H1 (cell line): ENCODE results near the gene CFDP1. TPM values are rescaled to one million over a fixed set of nuclear protein-coding genes. Genes with fewer than 3 reads are reported as not detected.

ENCODE experiments used
- CHD7 ChIP-seq: fragments of 300-600 bp; sonication (generic); IDR thresholded peaks from 2 replicates; pipeline ENCODE4 v1.7.1; 2012; ENCODE audit warnings: low read length, moderate library complexity, mild to moderate bottlenecking, inconsistent platforms; ENCODE audit not compliant: insufficient replicate concordance
- CTCF ChIP-seq, 3 experiments: IDR thresholded peaks; 1 replicate in 2 of 3; 2 replicates in 1 of 3; pipeline versions ENCODE4 v1.5.1 to v1.6.1; 2011; ENCODE audit warnings: low read length in 3 of 3, mild to moderate bottlenecking in 3 of 3, inconsistent platforms in 2 of 3, low read depth in 1 of 3, moderate library complexity in 1 of 3; ENCODE audit not compliant: insufficient read depth in 1 of 3; ENCODE audit errors: control extremely low read depth in 1 of 3
- HDAC2 ChIP-seq, 2 experiments: fragments of 300-600 bp in 1 of 2; sonication (generic) in 1 of 2; IDR thresholded peaks; 2 replicates each; pipeline ENCODE4 v1.6.1; 2011 to 2012; ENCODE audit warnings: low read depth in 2 of 2, low read length in 2 of 2, mild to moderate bottlenecking in 2 of 2, moderate library complexity in 2 of 2, borderline replicate concordance in 1 of 2, inconsistent platforms in 1 of 2
- KDM5A ChIP-seq: fragments of 200-600 bp; IDR thresholded peaks from 2 replicates; pipeline ENCODE4 v1.7.1; 2012; ENCODE audit warnings: mild to moderate bottlenecking, low read length, inconsistent platforms, mixed read lengths
- NANOG ChIP-seq: IDR thresholded peaks from 2 replicates; pipeline ENCODE4 v1.6.1; 2011; ENCODE audit warnings: low read length, low read depth, mild to moderate bottlenecking, inconsistent platforms; ENCODE audit not compliant: insufficient read depth, poor library complexity, severe bottlenecking
- POU5F1 ChIP-seq: IDR thresholded peaks from 2 replicates; pipeline ENCODE4 v1.6.1; 2011; ENCODE audit warnings: low read depth, mild to moderate bottlenecking, low read length, moderate library complexity
- RNF2 ChIP-seq: fragments of 200-900, 300-1000 bp; sonication (generic); IDR thresholded peaks from 2 replicates; pipeline ENCODE4 v1.7.1; 2016; ENCODE audit warnings: borderline replicate concordance, low read depth, mild to moderate bottlenecking, antibody characterized with exemption, low read length; ENCODE audit not compliant: poor library complexity, severe bottlenecking; ENCODE audit errors: missing control alignments
- polyA plus RNA-seq, 7 experiments: library from polyadenylated mRNA; depleted of rRNA in 3 of 7; stranded (reverse) in 5 of 7; unstranded in 2 of 7; fragments of >200 nt in 5 of 7; fragments of 200-250 nt in 2 of 7; gene quantifications; 1 replicate in 5 of 7; 2 replicates in 1 of 7; 4 replicates in 1 of 7; pipeline versions ENCODE4 v1.2.1 to v1.2.3, GENCODE V29; 2011 to 2013; ENCODE audit warnings: missing spikeins in 2 of 7, mixed read lengths in 2 of 7
- total RNA-seq: library from RNA; stranded (reverse); fragmentation: NEBNext Ultra II Directional; extraction: Animal tissue kit (Norgen Biotek cat#: 25700); gene quantifications from 2 replicates; pipeline ENCODE4 v1.2.1, GENCODE V29; 2021

Gene CFDP1
- total and polyA plus RNA-seq, 2 of the 8 experiments (the other 6 are each of a cell fraction or from before 2014, with no cell fraction given), result 25.5 to 77.3 TPM

GRCh38 chr16:75244225-75244809, 189.0 kb downstream of the CFDP1 start (continued):
- TF ChIP-seq CHD7 (no peak), NANOG (no peak), KDM5A (no peak), RNF2 (no peak), HDAC2 (IDR thresholded peaks at IDR 0.05; ENCODE audit: borderline replicate concordance in 1 of 2, low read depth in 2 of 2, low read length in 2 of 2) (no peak), POU5F1 (no peak), CTCF (IDR thresholded peaks at IDR 0.05; ENCODE audit: control extremely low read depth in 1 of 3, insufficient read depth in 1 of 3, low read depth in 1 of 3, low read length in 3 of 3) (peak; percentile 10 to 24 (median 19))
